ENCODE results near the gene IRX4.

Gene IRX4

DNA sequence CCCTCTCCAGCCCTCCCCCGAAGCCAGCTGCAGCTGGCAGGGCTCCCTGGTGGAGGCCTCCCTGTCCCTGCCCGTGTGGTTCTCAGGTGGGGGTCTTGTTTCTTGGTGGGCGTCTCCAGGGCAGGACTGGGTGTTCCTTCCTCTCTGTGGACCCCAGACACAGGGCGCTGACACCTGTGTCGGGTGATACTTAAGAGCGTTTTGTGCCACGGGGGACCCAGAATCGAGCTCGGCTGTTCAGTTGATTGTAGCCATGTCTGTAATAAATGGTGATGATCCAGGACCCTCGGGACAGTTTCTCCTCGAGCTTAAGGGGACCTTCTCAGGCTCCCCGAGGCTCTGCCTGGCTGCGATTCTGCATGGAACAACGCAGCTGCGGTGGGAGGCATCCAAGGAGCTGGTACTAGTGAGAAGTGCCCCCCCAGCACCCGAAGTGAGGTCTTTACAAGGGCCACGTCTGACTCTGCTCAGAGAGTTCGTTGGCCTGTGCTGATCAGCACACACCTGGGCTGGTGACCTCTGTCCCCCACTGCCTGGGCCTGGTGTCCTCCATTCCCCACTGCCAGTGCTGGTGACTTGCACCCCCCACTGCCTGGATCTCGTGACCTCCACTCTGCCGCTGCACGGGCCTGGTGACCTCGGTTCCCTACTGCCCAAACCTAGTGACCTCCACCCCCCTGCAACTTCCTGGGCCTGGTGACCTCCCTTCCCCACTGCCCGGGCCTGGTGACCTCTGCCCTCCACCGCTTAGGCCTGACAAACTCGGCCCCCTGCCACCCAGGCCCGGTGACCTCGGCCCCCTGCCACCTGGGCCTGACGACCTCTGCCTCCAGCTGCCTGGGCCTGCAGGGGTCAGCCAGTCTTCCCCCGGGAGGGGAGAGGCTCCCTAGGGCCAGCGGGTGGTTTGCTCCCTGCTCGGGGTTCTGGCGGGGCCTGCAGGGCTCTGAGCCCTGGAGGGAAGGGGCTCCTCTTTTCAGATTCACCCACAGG, 45.5 kb downstream of the IRX4 start:
- no peak for DNase-seq (ENCODE audit: low read depth in 2 of 2)

DNA sequence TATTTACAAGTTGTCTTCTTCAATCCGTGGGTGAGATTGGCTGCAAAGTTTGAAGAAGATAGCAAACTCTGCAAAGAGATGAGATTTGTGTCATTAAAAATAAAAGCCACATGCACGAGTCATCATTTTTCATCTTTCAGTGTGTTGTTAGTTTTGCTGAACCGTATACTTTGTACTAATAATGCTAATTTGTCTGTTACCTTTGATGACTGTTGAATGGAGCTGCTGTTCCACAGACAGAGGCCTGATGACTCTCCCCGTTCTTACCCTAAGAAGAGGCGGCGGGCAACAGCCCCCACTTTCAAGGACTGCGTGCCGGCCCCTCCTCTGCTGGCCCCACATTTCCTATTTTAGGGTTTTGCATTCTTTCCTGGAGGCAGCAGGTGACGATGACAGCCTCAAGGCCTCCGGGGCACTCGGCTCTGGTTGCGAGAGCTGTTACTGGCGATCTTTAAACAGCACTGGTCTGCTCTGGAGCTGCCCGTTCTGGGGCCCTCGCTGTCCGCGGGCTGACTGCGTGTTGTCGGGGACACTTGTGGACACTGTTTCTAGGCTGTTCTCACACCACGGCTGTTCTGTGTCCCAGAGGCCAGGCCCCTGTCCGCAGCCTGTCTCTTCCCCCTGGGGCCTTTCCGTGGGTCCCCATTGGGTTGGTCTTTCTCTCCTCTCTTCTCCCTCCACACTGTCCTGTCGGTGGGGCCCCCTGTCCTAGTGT, 46.4 kb downstream of the IRX4 start:
- DNase-seq (ENCODE audit: low read depth in 2 of 2), result no peak

DNA sequence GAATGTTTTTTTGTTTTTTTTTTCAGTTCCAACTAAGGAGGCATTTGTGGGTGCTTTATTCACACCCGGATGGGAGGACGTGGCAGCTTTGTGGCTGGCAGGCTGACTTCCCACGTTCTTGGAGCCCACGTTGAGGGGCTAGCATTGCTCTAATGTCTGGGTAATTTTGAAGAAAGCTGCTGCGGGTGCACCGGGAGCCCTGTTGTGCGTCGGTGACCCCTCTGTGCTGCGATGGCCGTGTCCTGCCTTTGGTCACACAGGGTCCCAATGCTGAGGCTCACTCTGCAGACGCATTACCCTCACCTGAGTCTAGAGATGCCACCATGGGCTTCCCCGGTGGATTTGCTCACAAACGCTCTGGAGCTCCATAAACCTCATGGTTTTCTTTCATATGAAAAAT, 47.3 kb downstream of the IRX4 start:
- DNase-seq (ENCODE audit: low read depth in 2 of 2), result no peak

DNA sequence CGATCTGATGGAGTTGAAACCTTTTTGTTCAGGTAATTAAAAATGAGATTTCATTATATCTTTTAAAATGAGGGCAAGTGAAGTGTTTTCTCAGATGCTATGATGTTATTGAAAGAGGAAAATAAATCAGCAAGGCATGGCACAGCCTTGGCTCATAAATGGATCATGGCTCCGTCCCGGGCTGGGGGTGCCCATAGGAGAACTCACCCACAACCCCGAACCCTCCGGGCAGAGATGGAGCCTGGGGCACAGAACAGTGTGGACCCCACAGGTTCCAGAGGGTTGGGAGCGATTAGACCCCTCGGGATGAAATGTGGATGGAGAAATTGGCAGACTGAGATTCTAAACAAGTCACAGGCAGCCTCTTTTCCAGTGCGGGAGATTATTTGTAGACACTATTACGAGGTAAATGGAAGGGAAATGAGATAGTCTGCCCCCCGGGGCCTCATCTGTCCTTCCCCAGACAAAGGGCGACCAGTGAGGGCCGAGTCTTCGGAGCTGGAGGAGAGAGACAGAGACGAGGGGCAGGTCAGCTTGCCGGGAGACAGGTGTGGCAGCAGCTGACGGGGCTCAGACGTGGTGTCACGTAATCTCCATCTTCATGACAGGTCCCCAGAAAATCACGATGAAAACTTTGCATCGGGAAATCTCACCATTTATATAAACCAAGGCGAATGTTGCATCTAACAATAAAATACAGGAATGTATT, 47.9 kb downstream of the IRX4 start:
- no peak for DNase-seq (ENCODE audit: low read depth in 2 of 2)

DNA sequence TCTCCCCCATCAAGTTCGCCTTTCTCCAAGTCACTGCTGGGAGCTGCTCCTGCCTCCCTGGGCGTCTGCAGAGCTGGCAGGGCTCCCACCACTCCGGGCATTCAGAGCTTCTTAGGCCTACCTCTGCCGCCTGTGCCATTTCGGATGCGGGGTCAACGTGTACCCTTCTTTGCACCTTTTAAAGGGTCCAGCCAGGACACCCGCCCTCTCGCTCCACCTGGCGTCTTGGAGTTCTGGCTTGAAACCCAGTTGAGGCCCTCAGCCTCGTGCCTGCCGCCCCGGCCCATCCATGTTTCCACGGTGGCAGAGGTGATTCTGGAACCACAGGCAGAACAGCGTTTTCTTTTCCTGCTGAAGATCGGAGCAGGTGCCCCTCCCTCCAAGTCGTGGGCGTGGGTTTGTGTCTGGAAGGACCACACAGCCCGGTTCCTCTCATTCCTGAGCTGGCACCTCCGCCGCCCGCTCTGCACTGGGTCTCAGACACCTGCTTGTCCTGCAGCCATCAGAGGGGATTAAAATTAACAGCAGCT, 48.6 kb downstream of the IRX4 start:
- no peak for DNase-seq (ENCODE audit: low read depth in 2 of 2)

DNA sequence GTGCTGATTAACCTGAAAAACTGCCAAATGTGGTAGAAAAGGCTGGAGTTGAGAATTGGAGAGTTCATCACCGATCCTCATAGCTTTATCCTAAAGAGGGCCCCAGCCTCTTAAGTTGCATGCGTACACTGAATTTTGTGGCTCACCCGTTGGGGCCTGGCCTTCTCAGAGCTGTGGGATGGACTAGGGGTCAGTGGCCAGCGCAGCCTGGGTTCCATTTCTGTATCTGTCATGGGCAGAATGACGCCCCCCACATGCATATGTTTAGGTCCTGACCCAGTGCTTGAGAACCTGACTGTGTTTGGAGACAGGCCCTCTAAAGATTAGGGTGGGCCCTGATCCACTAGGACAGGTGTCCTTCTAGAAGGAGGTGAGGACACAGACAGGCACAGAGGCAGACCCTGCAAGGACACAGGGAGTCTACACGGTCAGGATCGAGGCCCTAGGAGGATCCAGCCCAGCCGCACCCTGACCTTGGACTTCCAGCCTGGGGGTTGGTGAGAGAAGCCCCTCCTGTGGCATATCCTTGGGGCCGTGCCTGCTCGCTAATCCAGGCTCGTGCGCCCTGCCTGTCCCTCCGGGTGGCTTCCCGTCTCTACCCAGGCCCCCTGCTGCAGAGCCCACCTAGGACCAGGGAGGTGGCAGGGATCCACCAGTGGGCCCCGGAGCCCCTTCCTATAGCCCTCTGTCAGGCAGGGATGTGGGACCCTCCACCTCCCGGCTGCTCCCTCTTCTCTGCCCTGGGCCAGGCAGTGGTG, 49.3 kb downstream of the IRX4 start:
- DNase-seq (ENCODE audit: low read depth in 2 of 2), result no peak

DNA sequence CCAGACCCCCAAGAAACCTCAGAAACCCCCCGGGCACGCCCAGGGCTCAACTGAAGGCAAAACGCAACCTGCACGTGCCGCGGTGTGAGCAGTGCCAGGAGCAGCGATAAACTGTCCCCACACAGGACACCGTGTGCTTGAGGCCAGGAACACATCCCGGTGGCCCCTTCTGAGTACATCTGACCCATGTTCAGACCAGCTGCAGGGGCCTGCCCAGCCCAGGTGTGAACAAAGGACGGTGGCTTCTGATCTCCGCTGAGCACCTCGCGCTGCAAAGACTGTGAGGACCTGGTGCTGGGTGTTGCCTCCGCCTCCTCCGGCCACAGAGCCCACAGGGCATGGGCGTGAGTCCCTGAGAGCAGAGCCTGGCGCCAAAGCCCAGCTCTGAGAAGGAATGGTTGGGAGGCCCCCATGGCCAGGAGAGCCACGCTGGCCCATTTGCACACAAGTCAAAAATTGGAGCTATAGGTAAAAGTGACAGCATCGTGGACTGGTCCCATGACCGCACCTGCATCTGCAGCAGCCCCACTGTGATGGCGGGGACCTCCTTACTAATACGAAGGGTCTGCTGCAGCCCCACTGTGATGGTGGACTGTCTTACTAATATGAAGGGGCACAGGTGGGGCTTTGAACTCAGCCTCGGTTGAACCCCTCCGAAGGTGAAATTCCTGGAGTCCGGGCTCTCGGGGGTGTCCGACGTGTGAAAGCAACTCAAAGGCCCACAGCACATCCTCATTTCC, 50.0 kb downstream of the IRX4 start:
- DNase-seq (ENCODE audit: low read depth in 2 of 2), result no peak

DNA sequence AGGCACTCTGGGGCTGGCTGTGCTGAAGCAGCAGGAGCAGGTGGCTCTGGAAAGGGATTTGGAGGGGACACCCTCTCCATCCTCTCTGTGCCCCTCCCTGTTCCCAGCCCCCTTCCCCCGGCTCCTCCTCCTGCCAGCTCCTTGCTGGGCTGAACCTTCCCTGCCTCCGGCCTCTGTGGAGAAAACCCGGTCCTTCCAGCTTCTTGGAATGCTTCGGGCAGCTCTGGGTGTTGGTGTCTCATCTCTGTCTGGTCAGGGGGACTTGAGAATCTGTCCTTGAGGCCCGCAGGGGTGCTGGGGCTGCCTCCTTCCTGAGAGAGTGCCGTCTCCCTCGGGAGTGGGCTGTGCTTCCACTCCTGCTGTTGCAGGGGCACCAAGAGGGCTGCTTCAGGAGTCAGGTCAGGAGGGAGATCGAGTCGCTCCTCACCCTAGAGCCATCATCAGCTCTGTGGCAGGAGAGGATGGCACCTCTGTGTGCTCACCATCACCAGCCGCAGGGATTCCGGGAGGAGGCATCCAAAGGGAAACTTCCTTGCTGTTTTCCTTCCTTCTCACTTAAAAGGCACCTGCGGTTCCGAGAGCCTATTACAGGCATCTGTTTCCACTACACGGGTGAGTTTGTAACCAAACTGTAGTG, 50.9 kb downstream of the IRX4 start:
- no peak for DNase-seq (ENCODE audit: low read depth in 2 of 2)

DNA sequence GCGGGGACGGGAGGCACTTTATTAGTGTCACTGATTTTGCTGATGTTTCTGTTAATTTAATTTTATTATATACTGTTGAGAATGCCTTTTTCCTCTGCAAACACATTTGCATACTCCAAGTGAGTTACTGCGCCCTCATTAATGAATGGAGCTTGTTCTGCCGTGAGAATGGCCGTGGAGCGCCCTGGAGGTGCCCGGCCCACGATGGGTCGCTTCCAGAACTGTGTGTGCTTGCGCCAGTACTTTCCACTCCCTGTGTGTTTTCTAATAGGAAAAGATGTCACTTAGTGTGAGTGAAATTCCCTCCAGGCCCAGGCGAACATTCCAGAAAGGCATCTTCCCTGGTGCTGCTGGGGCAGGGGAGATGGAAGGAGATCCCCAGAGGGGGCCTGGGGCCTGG, 51.5 kb downstream of the IRX4 start:
- DNase-seq (ENCODE audit: low read depth in 2 of 2), result no peak

DNA sequence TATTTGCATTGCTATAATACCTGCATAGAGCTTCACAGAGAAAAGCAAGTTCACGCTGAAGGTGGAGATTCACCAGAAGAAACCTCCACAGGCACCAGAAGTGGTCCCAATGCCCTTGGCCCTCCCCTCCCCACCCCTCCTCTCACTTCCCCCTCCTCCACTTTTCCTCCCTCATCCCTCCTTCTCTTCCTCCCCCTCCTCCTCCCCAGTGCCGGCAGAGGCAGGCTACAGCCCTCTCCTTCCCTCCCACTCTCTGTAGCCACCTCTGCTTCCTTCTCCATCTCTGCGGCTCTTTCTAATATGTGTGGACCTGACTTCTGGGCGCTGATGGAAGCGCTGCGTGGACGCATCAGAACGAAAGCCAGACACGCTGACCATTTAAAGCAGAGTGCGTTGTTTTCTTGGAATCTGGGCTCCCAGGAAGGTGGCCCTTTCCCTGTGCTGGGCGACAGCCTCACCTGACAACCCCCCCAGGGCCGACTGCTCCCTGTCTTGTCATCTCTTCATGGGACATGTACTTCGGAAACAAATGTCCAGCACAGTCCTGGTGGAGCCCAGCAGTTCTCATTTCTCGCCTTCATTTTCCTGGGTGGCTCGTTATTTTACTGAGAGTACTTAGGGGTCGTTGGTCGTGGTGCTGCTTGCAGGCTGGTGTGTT, 52.0 kb downstream of the IRX4 start:
- DNase-seq (ENCODE audit: low read depth in 2 of 2), result no peak

DNA sequence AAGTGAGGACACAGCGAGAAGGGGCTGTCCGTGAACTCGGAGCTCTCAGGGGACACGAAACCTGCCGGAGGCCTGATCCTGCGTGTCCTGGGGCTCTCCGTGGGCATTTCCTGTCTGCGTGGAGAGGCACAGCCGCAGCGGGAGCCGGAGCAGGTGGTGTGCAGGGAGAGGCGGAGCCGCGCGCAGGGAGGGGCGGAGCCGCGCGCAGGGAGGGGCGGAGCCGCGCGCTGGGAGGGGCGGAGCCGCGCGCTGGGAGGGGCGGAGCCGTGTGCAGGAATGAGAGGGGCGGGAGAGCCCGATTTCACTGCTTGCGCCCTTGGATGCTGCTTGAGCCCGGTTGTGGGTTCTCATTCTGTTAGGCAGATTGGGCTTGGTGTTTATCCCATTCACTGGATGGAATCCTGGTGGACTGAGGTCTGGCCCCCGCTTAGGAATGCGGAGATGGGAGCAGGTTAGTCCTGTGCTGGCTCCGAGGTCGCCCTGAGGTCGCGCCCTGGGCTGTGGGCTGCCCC, 54.8 kb downstream of the IRX4 start:
- DNase-seq (ENCODE audit: low read depth in 2 of 2), result no peak
